Prostate gland (tissue), 2 donors: ENCODE results near the gene CAMK1.

Source experiments
- CTCF ChIP-seq, 4 experiments: fragments of 200-600 bp in 2 of 4; fragments of 450-650 bp in 2 of 4; sonication (generic) in 2 of 4; IDR thresholded peaks; 1 replicate in 3 of 4; 2 replicates in 1 of 4; pipeline ENCODE4 v1.5.1; 2016 to 2019; ENCODE audit warnings: antibody characterized with exemption in 4 of 4, mild to moderate bottlenecking in 2 of 4, moderate library complexity in 2 of 4
- POLR2A ChIP-seq: fragments of 450-650 bp; IDR thresholded peaks from one replicate; pipeline ENCODE4 v1.6.1; 2016; ENCODE audit warnings: antibody characterized with exemption, mild to moderate bottlenecking

GRCh38 chr3:9815986-9816385, 46.2 kb upstream of the CAMK1 start:
- TF ChIP-seq CTCF (IDR thresholded peaks at IDR 0.05) (no peak), POLR2A (no peak)
